ENCODE results near the gene FRAT2. TPM values are rescaled to one million over a fixed set of nuclear protein-coding genes. Genes with fewer than 3 reads are reported as not detected.
A peak's percentile ranks its signal among the peaks of the same experiment; 100 is the strongest.

The FRAT2 gene
- total and polyA plus RNA-seq, 10 of the 15 experiments (the other 5 are each of a cell fraction or from before 2014, with no cell fraction given) = 0.69 to 5.9 (median 3.8) TPM

GRCh38 chr10:97319671-97320479, 14.7 kb downstream of the FRAT2 start:
- Histone ChIP-seq H3K27me3 (replicated peaks in 1 of 2; ENCODE audit: control insufficient read depth in 2 of 2, insufficient read depth in 2 of 2, low read length in 1 of 2) (peaks cover 12% of the 10 kb centered on the region in 2 experiments), H3K9me3 (replicated peaks; ENCODE audit: control insufficient read depth, insufficient read depth, low read length) (no peaks in the 10 kb centered on the region), H3K79me2 (ENCODE audit: control insufficient read depth, insufficient read depth, low read length) (no peaks in the 10 kb centered on the region), H4K20me1 (ENCODE audit: control insufficient read depth, insufficient read depth) (no peaks in the 10 kb centered on the region), H3K9ac (ENCODE audit: control insufficient read depth, insufficient read depth, low read length) (peak overlapping the region; percentile 91; the same call in 1 of the 2 replicates), H3K27ac (ENCODE audit: control insufficient read depth, insufficient read depth) (no peak overlapping the region), H3K4me2 (ENCODE audit: control insufficient read depth, insufficient read depth) (peak overlapping the region; percentile 97), H3K4me3 (peak overlapping the region; percentile 38; the same call in 1 of the 2 replicates), H3K36me3 (ENCODE audit: control insufficient read depth in 2 of 2, insufficient read depth in 2 of 2, low read length in 1 of 2) (no peaks in the 10 kb centered on the region), H3K4me1 (ENCODE audit: control insufficient read depth, insufficient read depth, low read length) (peaks cover 7% of the 10 kb centered on the region), H2AFZ (ENCODE audit: control insufficient read depth, low read depth, low read length) (peak overlapping the region; percentile 62)
- ChIA-PET CTCF (interaction anchor here (1.1 to 2.1 kb wide), 2 partner anchors 11 to 41 kb away, joined by 5 to 9 read pairs; no protein-coding TSS in a partner anchor), SMC1A (ENCODE audit: uncharacterized antibody, unreplicated experiment) (no interaction called here), RAD21 (ENCODE audit: unreplicated experiment) (interaction anchor here (1.1 kb wide), 1 partner anchor 41 kb away, joined by 3 read pairs; no protein-coding TSS in a partner anchor), POLR2A (interaction anchor here (0.7 kb wide), 2 partner anchors 10 to 13 kb away, joined by 3 to 4 read pairs; no protein-coding TSS in a partner anchor)
- no peak for FAIRE-seq
- peak; percentile 72 for ATAC-seq
- TF ChIP-seq BCLAF1 (IDR thresholded peaks at IDR 0.05) = no peak
- peak in 1 of 3 experiments; percentile 6; a peak in 1 of 6 replicates for TF ChIP-seq CTCF (IDR thresholded peaks at IDR 0.05 in 2 of 3, conservative IDR thresholded peaks at IDR 0.05 in 1 of 3; ENCODE audit: control insufficient read depth in 2 of 3, extremely low read depth in 1 of 3, insufficient read depth in 1 of 3, low read depth in 3 of 3, low read length in 3 of 3)
- WGBS (ENCODE audit: insufficient coverage, insufficient replicate concordance, low lambda C conversion rate, missing lambda C conversion rate) = 2% methylated on average over 75 of the region's 83 CpGs
- BruUV-seq (replicated peaks) = no TSS peak
- intact Hi-C loops (cut with micrococcal nuclease; ENCODE audit: unreplicated experiment) (no loop called here), in situ Hi-C loops (cut with MboI) (no loop called here)
- no peak for DNase-seq (ENCODE audit: low read depth, low spot score)
